Left ventricle myocardium inferior (tissue), 1 donor: Measurements from ENCODE around the gene KRTAP10-7. TPM values are rescaled to one million over a fixed set of nuclear protein-coding genes. Genes with fewer than 3 reads are reported as not detected.
"Not testable (repeated sequence)": the region's sequence is repeated elsewhere in the genome, so short reads cannot be mapped to it uniquely, and the experiment has no call there.

Experiments used
- DNase-seq: peaks from one replicate; pipeline ENCODE4 v3.0.0-alpha.2; 2020
- H3K27ac ChIP-seq: fragments of 200-600 bp; replicated peaks from 2 replicates; pipeline ENCODE4 v1.8.0; 2021
- H3K27me3 ChIP-seq: fragments of 200-600 bp; 2 replicates; pipeline ENCODE4 v1.8.0; 2021; ENCODE audit warnings: low read depth
- H3K36me3 ChIP-seq: fragments of 200-600 bp; 2 replicates; pipeline ENCODE4 v1.8.0; 2021
- H3K4me1 ChIP-seq: fragments of 200-600 bp; 2 replicates; pipeline ENCODE4 v1.8.0; 2021
- H3K4me3 ChIP-seq: fragments of 200-600 bp; 2 replicates; pipeline ENCODE4 v1.8.0; 2021; ENCODE audit warnings: mild to moderate bottlenecking, moderate library complexity
- H3K9me3 ChIP-seq: fragments of 200-600 bp; replicated peaks from 2 replicates; pipeline ENCODE4 v1.8.0; 2021
- CTCF ChIP-seq: fragments of 200-600 bp; IDR thresholded peaks from 2 replicates; pipeline ENCODE4 v1.8.0; 2021; ENCODE audit warnings: antibody characterized with exemption, mild to moderate bottlenecking, borderline replicate concordance
- intact Hi-C: fragments of 100-400 bp; cut with micrococcal nuclease; formaldehyde crosslinking; loops from one replicate; pipeline ENCODE4 v1.11.0; 2022
- total RNA-seq: library from RNA; stranded (reverse); fragmentation: NEBNext Ultra II Directional; extraction: Animal tissue kit (Norgen Biotek cat#: 25700); gene quantifications from one replicate; pipeline ENCODE4 v1.2.1, GENCODE V29; 2021
- donor health status: DM: no; HTN: yes; CAD: no; lungs with severe emphysema.

Gene KRTAP10-7
- total RNA-seq, 1 donor from 2014 or later, result not detected

DNA sequence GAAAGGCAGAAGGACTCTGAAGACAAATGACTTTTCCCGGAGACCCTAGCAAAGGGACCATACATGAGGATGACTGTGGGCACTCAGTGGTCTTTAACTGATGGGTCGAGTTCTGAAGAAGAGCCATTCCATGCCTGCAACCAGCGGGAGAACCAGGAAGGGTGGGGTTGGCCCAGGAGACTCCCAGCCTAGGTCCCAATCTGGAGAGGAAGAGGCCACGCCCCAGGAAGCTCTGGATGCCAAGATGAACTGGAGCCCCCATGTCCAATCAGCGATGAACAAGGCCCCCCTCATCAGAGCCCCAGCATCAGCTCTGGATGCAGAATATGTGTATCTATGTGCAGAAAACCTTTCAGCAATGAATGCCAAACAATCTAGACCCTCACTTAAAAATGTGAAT lies 40.4 kb downstream of the KRTAP10-7 start:
- intact Hi-C loops, result no loop called here
- no peak for DNase-seq
- Histone ChIP-seq H3K36me3 (no peaks in the 10 kb centered on the region), H3K27ac (no peak overlapping the region), H3K4me1 (no peaks in the 10 kb centered on the region), H3K27me3 (peaks cover 35% of the 10 kb centered on the region), H3K4me3 (no peak overlapping the region), H3K9me3 (peaks cover 40% of the 10 kb centered on the region)
- no peak for TF ChIP-seq CTCF

GRCh38 chr21:44643741-44644310 lies 43.4 kb downstream of the KRTAP10-7 start:
- no peak overlapping the region for H3K4me3 ChIP-seq
- DNase-seq, result no peak
- peaks cover 40% of the 10 kb centered on the region for H3K9me3 ChIP-seq
- intact Hi-C loops, result no loop called here
- H3K27me3 ChIP-seq, result peaks cover 22% of the 10 kb centered on the region
- H3K4me1 ChIP-seq, result no peaks in the 10 kb centered on the region
- no peaks in the 10 kb centered on the region for H3K36me3 ChIP-seq
- no peak for TF ChIP-seq CTCF
- H3K27ac ChIP-seq, result no peak overlapping the region

DNA sequence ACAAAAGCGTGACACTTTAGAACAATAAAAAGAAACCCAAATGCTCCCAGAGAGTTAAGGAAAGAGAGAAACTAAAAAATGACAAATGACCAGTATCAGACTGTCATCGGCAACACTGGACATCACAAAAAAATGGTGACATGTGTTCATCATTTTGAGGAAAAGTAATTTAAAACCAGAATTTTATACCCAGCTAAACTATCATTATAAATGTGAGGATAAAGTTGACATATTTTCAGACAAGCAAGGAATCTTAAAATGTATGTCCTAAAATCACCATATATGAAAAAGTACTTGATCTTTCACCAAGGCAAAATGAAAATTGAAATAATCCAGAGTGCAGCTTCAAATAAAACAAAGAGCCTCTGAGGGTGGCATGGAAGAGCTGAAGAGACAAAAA lies 44.5 kb downstream of the KRTAP10-7 start:
- peaks cover 40% of the 10 kb centered on the region for H3K9me3 ChIP-seq
- no peaks in the 10 kb centered on the region for H3K4me1 ChIP-seq
- intact Hi-C loops, result no loop called here
- H3K36me3 ChIP-seq, result no peaks in the 10 kb centered on the region
- no peak overlapping the region for H3K4me3 ChIP-seq
- no peak for TF ChIP-seq CTCF
- no peak overlapping the region for H3K27ac ChIP-seq
- peaks cover 22% of the 10 kb centered on the region for H3K27me3 ChIP-seq
- no peak for DNase-seq

DNA sequence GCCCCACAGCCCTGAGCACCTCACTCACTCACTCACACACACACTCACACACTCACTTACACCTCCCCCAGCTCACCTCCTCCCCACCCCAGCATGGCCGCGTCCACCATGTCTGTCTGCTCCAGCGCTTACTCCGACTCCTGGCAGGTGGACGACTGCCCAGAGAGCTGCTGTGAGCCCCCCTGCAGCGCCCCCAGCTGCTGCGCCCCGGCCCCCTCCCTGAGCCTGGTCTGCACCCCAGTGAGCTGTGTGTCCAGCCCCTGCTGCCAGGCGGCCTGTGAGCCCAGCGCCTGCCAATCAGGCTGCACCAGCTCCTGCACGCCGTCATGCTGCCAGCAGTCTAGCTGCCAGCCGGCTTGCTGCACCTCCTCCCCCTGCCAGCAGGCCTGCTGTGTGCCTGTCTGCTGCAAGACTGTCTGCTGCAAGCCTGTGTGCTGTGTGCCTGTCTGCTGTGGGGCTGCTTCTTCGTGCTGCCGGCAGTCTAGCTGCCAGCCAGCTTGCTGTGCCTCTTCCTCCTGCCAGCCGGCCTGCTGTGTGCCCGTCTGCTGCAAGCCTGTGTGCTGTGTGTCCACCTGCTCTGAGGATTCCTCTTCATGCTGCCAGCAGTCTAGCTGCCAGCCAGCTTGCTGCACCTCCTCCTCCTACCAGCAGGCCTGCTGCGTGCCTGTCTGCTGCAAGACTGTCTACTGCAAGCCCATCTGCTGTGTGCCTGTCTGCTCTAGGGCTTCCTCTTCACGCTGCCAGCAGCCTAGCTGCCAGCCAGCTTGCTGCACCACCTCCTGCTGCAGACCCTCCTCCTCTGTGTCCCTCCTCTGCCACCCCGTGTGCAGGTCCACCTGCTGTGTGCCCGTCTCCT lies 46.2 kb downstream of the KRTAP10-7 start, which contains the start of gene KRTAP10-11:
TSS of gene KRTAP10-11 (plus strand) at position 49 of the 856 bp plus-strand sequence. CDS start at position 94, 45 bp downstream.
- H3K4me3 ChIP-seq, intact Hi-C loops, H3K36me3 ChIP-seq, H3K4me1 ChIP-seq, DNase-seq, H3K27ac ChIP-seq: not testable (repeated sequence)
- Histone ChIP-seq H3K27me3 (peaks cover 22% of the 10 kb centered on the region), H3K9me3 (peaks cover 27% of the 10 kb centered on the region)

GRCh38 chr21:44647222-44647552 lies 46.8 kb downstream of the KRTAP10-7 start:
- no peak for DNase-seq
- TF ChIP-seq CTCF, result no peak
- H3K4me1 ChIP-seq, result no peaks in the 10 kb centered on the region
- H3K27ac ChIP-seq, result no peak overlapping the region
- no peaks in the 10 kb centered on the region for H3K36me3 ChIP-seq
- H3K9me3 ChIP-seq, result peaks cover 24% of the 10 kb centered on the region
- no peak overlapping the region for H3K4me3 ChIP-seq
- intact Hi-C loops, result no loop called here
- H3K27me3 ChIP-seq, result peaks cover 22% of the 10 kb centered on the region
